Measurements from ENCODE around the gene MTHFS.
"Not testable (repeated sequence)": the region's sequence is repeated elsewhere in the genome, so short reads cannot be mapped to it uniquely, and the experiment has no call there.

Gene MTHFS

GRCh38 chr15:79923079-79923514 lies 26.3 kb upstream of the MTHFS start:
- no peak for TF ChIP-seq CTCF (IDR thresholded peaks at IDR 0.05; ENCODE audit: control insufficient read depth, extremely low read depth, insufficient read depth)
- H3K4me3 ChIP-seq (ENCODE audit: low read depth, low read length) = peak overlapping the region; percentile 91
- DNase-seq (ENCODE audit: low read depth) = no peak

GRCh38 chr15:79922512-79923078 lies 25.8 kb upstream of the MTHFS start:
- no peak for TF ChIP-seq CTCF (IDR thresholded peaks at IDR 0.05; ENCODE audit: control insufficient read depth, extremely low read depth, insufficient read depth)
- peak overlapping the region; percentile 91 for H3K4me3 ChIP-seq (ENCODE audit: low read depth, low read length)
- no peak for DNase-seq (ENCODE audit: low read depth)

- DNase-seq (ENCODE audit: low read depth) = no peak
- no peak overlapping the region for H3K4me3 ChIP-seq (ENCODE audit: low read depth, low read length)
- TF ChIP-seq CTCF (IDR thresholded peaks at IDR 0.05; ENCODE audit: control insufficient read depth, extremely low read depth, insufficient read depth) = no peak
Observed at GRCh38 chr15:79919749-79920511, 23.1 kb upstream of the MTHFS start.

- TF ChIP-seq CTCF (IDR thresholded peaks at IDR 0.05; ENCODE audit: control insufficient read depth, extremely low read depth, insufficient read depth) = no peak
- no peak overlapping the region for H3K4me3 ChIP-seq (ENCODE audit: low read depth, low read length)
- no peak for DNase-seq (ENCODE audit: low read depth)
Observed at GRCh38 chr15:79919090-79919748, 22.4 kb upstream of the MTHFS start.

GRCh38 chr15:79918278-79918677 lies 21.5 kb upstream of the MTHFS start:
- TF ChIP-seq CTCF (IDR thresholded peaks at IDR 0.05; ENCODE audit: control insufficient read depth, extremely low read depth, insufficient read depth) = no peak
- no peak for DNase-seq (ENCODE audit: low read depth)
- H3K4me3 ChIP-seq (ENCODE audit: low read depth, low read length) = no peak overlapping the region

- no peak for TF ChIP-seq CTCF (IDR thresholded peaks at IDR 0.05; ENCODE audit: control insufficient read depth, extremely low read depth, insufficient read depth)
- no peak for DNase-seq (ENCODE audit: low read depth)
Observed at GRCh38 chr15:79916502-79917132, 19.8 kb upstream of the MTHFS start.

GRCh38 chr15:79915776-79916501 lies 19.1 kb upstream of the MTHFS start:
- DNase-seq (ENCODE audit: low read depth); H3K4me3 ChIP-seq (ENCODE audit: low read depth, low read length): not testable (repeated sequence)

More at GRCh38 chr15:79916502-79917132, 19.8 kb upstream of the MTHFS start:
- H3K4me3 ChIP-seq (ENCODE audit: low read depth, low read length) = no peak overlapping the region

Data from LNCaP clone FGC (cell line).